Measurements from ENCODE around the gene SKP2.
"Not testable (repeated sequence)": the region's sequence is repeated elsewhere in the genome, so short reads cannot be mapped to it uniquely, and the experiment has no call there.

The SKP2 gene

DNA sequence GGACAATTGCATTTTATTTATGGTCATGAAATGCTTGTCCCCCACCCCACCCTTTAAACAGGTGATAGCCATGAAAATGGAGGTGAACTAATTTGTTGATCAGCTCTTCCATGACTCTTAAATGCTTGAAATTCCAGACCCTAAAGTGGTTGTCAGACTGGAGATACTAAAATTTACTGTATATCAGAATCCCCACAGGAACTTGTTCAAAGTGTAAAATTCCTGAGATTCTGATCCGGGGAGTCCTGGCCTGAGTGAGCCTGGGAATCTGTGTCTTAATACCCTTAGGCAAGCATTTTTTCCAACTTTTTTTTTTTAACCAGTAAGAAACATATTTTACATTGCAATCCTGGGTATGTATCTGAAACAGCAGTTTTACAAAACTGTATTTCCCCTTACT, 4.7 kb downstream of the SKP2 start:
- DNase-seq (ENCODE audit: low spot score): no peak

GRCh38 chr5:36158144-36158543, 6.2 kb downstream of the SKP2 start:
- DNase-seq (ENCODE audit: low spot score): no peak

- DNase-seq (ENCODE audit: low spot score): no peak
Measured at GRCh38 chr5:36160617-36161016, 8.7 kb downstream of the SKP2 start.

DNA sequence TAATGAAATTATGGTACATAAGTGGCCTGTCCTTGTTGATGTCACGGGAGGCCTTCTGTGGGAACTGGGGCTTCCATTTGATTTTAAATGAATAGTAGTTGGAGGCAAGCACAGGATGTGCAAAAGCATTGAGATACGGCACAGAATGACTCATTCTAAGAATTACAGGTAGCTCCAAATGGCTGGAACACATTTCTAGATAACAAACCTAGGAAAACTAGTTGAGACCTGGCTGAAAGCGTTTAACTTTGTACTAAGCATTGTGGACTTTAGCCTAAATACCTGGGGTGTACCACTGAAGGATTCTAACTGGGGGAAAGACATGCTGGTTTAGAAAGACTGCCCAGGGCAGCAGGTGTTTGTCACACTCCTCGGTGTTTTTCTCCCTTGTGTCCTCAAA, 9.4 kb downstream of the SKP2 start:
- DNase-seq (ENCODE audit: low spot score): no peak

DNA sequence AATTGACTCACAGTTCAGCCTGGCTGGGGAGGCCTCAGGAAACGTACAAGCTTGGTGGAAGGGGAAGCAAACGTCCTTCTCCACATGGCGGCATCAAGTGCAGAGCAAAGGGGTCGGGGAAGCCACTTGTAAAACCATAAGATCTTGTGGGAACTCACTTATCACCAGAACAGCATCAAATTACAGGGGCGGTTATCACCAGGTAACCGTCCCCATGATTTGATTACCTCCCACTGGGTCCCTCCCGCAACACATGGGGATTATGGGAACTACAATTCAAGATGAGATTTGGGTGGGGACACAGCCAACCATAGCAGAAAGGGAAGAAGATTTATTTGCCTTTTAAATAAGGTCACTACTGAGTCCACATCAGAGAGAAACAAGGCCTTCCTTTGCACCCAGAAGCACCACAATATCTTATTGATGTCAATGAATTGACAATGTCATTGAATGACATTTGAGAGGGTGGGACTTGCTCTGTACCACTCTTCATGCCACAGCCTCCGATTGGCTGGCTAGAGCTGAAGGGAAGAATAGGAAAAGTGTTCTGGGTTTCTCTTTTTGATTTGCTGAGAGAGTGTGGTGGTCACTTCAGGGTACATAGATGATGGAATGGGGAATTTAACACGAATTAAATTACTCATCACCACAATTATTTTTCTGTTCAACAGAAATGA, 11.0 kb downstream of the SKP2 start:
- DNase-seq (ENCODE audit: low spot score): peak; percentile 95

DNA sequence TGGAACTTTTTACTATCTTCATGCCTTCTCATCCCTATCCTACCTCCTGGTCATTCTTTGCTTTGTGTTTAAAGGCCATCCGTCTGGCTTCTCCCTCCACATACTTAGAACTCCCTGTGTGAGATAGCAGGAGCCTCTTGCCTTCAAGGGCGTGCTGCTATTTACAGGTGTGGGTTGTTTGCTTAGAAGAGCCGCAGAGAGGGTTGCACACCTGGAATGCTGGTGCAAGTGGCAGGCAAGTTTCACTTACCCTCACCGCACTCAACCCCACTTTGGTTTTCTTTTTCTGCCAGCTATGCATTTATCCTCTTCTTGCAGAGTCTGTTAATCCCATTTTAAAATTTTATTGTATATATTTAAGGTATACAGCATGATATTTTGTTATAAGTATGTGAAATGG, 12.6 kb downstream of the SKP2 start:
- no peak for DNase-seq (ENCODE audit: low spot score)

DNA sequence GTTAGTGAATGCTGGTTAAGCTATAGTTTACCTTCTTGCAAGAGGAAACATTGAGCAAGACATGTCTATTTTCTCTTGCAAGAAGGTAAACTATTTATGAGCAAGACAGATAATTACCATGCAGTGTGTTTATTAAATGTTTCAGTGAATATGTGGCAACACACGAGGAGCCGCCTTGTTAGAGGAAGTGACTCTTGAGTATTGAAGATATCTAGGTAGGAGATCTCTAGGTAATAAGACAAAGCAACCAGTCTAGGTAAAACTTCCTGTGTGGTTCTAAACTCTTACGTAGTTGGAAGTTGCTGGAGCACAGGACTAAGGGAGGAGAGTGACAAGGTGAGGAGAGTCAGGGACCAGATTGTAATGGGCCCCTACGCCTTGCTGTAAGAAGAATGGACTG, 16.8 kb downstream of the SKP2 start:
- DNase-seq (ENCODE audit: low spot score): no peak

DNA sequence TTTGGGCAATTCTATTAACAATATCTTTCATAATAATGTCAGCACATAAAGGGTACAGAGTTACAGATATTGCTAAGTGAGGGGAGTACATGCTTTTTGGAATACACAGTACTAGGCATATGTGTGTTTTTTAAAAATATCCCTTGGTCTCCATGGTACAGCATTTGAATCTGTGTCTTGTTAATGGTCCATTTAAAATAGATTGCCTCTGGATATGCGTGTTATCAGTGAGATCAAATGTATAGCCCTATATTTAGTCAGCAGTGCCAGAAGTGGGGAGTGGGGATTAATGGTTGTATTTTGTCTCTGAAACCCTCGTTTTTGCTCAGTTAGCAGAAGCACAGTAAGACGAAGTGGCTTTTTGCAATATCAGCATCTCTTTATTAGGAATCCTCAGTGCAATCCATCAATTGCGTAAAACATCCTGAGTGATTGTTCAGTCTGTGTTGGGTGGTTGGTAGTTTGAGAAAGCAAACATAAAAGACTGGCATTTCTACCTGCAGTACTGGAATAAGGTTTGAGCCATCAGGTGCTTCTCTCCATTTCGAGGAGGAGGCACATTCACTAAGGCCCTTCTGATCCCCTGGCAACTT, 19.0 kb downstream of the SKP2 start:
- no peak for DNase-seq (ENCODE audit: low spot score)

DNA sequence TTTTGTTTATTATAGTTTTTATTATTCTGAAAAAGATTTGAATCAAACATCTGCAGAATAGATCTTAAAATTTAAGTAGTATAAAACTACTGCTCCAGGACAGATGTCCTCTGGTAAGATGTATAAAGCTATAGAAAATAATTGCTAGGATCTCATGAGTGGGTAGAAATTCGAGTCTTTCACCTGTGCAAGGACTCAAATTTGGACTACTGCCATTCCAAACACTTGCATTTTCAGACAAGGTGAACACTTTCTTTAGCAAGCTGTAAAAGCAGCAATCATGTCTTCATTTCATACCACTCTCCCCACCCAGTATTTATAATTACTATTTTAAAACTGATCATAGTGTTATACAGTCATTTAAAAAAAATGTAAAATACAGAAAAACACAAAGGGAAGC, 20.7 kb downstream of the SKP2 start:
- DNase-seq (ENCODE audit: low spot score): no peak

DNA sequence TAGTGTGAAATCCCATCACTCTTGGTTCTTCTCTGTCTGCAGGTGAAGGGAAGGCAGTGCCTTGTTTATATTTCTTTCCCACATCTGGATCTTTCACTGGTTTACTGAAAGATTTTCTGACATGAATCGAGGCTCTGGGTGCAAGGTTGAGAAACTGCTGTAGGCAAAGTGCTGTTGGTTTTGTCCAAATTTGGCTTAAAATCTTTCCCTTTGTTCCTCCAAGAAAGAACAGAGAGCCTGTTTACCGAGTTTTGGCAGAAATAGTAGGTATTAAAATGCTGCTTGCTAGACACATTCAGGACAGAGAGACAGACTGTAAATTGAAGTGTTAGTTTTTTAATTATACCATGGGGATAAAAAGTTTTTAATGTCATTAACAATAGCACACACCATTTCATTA, 21.5 kb downstream of the SKP2 start:
- peak; percentile 75 for DNase-seq (ENCODE audit: low spot score)

GRCh38 chr5:36174119-36174518, 22.2 kb downstream of the SKP2 start:
- no peak for DNase-seq (ENCODE audit: low spot score)

GRCh38 chr5:36175043-36175442, 23.1 kb downstream of the SKP2 start:
- no peak for DNase-seq (ENCODE audit: low spot score)

DNA sequence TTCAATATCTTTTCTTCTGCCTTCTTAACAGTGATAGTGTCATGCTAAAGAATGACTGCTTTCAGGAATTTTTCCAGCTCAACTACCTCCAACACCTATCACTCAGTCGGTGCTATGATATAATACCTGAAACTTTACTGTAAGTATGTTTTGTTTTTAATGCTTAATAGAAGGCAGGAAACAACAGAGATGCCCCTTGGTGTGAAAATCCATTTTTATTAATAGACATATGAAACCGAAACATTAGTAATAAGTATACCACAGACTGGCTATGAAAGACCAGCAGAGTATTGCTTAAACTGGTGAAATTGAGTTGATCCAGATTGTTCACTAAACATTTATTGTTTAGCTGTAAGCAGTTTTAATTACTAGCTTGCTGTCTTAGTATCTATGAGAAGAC, 25.2 kb downstream of the SKP2 start:
- no peak for DNase-seq (ENCODE audit: low spot score)

DNA sequence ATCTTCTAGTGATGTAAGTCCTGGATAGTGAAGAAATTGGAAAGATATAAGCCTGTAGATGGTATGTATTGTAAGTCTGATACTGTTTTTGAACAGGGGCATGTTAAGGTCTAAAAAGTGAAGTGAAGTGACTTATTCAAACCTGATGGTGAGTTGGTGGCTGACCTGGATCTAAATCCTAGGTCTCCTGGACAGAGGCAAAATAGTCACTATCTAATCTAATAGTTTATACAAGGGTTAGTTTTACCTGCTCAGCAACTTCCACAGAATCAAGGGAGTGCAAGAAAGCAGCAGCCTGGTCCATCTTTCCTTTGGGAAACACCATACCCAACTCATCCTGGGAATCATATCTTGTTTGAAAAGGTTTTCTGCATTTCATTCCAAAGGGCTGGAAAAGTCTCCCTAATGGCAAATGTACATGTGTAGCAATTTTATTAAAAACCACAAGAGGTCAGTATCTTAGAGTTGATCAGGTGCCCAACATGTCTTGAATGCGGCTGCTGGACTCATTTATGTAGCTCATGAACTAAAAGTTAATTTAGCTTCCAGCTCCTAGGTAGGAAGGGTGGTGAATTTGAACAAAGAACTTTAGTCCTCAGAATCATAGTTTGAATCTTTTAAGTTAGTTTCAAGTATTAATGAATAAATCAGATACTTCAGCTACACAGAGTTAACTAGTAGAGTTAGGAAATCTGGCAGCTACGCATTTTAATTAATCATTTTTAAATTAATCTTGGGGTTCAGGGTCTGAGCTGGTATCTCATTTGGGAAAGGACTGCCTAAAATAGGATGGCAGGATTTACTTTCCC, 26.0 kb downstream of the SKP2 start:
- peak; percentile 70 for DNase-seq (ENCODE audit: low spot score)

DNA sequence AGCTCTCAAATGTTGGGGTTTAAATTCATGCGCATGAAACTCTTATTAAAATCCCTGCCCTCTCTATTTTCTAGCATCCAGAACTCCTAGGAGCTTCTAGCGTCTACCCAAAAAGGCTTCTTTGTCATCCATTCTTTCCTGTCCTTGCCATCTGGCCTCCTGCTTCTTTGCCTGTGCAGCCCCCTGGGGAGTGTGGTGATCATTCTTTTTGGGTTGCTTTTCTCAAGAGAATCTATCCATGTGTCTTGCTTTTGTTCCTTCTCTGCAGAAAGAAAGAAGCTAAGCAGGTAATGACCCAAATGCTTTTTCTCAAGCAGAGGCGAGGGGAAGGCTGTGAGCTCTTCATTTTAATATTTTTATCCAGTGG, 26.6 kb downstream of the SKP2 start:
- no peak for DNase-seq (ENCODE audit: low spot score)

DNA sequence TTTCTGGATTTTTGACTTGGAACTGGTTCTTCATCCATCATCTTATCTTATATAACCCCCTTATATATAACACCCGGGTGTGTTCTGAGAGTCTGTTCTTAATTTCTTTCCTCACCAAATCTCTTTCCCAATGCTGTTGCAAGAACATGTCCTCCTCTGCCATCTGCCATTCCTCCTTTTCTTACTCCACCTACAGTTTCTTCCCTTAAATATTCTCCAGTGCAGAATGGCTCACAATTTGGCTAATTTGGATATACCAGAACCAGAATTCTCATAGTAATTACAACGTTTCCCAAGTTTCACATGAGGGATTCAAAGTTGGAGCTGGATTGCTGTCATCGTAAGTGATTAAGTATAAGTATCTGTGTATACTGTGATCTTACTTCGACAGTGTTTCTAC, 28.0 kb downstream of the SKP2 start:
- no peak for DNase-seq (ENCODE audit: low spot score)

DNA sequence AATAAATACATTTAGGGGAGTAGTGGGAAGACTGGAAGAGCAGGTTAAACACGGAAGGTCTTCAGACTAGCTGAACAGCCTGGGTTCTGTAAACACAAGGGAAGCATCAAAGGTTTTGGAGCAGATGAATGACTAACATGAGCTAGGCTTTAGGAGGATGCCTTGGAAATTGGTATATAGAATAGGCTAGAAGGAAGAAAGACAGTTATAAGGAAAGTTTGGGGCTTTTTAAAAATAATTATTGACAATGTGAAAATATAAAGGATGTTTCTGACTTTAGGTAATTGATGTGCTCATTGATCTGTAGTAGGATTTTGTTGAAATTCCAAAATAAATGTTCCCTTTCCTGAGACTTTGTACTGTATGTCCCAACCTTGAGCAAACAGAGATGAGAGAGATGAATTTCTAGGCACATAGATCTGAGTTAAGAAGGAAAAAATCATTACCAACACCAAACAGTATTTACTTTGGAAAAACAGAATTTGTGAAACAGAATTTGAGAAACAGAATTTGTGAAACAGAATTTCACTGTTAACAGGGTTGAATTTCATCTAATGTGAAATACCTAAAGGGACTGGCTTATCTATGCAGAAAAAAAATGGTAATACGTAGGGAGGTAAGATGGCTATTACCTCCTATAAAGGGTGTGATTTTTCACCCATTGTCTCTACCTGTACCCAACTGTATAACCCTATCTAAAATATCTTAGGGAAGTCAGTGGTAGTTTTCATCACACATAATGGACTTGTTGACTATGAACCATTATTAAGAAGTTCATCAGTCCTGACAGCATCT, 28.8 kb downstream of the SKP2 start:
- no peak for DNase-seq (ENCODE audit: low spot score)

DNA sequence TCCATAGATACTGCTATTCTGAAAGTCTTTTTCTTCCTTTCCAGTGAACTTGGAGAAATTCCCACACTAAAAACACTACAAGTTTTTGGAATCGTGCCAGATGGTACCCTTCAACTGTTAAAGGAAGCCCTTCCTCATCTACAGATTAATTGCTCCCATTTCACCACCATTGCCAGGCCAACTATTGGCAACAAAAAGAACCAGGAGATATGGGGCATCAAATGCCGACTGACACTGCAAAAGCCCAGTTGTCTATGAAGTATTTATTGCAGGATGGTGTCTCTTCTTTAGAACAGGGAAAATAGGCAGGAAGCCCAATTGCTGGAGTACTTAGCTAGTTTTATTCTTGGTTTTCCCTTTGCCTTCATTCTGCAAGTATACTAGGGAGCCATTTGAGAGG, 29.9 kb downstream of the SKP2 start:
- peak; percentile 44 for DNase-seq (ENCODE audit: low spot score)

- DNase-seq (ENCODE audit: low spot score): not testable (repeated sequence)
Measured at GRCh38 chr5:36184408-36184807, 32.5 kb downstream of the SKP2 start.

GRCh38 chr5:36193746-36194145, 41.8 kb downstream of the SKP2 start:
- DNase-seq (ENCODE audit: low spot score): no peak

DNA sequence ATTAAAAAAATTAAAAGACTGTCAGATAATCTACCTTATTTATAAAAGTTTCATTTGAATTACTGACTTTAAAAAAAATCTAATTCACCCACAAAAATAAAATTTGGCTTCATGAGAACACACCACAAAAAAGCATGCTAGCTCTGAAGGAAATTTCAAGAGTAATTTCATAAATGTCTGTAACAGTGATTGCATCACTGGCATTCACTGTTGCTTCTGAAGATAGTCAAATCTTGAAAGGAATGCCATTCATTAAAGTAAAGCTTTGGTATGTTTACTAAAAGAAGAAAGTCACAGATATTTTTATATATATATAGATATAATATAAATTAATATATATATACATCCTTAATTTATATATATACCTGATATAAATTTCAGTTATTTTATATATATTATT, 46.4 kb downstream of the SKP2 start:
- DNase-seq (ENCODE audit: low spot score): no peak

DNA sequence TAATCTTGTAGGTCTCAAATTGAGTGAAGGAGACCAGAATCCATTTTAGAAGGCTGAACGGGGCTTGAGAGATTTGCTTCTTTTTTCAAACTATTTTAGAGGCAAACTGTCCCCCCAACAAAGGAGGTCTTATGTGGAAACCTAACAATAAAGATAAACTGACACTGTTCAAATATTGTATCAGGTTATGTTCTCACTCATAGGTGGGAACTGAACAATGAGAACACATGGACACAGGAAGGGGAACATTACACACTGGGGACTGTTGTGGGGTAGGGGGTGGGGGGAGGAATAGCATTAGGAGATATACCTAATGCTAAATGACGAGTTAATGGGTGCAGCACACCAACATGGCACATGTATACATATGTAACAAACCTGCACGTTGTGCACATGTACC, 46.9 kb downstream of the SKP2 start:
- DNase-seq (ENCODE audit: low spot score): not testable (repeated sequence)

GRCh38 chr5:36199620-36200019, 47.7 kb downstream of the SKP2 start:
- no peak for DNase-seq (ENCODE audit: low spot score)
